ENCODE data around the gene PPEF1.

Gene PPEF1, protein sequence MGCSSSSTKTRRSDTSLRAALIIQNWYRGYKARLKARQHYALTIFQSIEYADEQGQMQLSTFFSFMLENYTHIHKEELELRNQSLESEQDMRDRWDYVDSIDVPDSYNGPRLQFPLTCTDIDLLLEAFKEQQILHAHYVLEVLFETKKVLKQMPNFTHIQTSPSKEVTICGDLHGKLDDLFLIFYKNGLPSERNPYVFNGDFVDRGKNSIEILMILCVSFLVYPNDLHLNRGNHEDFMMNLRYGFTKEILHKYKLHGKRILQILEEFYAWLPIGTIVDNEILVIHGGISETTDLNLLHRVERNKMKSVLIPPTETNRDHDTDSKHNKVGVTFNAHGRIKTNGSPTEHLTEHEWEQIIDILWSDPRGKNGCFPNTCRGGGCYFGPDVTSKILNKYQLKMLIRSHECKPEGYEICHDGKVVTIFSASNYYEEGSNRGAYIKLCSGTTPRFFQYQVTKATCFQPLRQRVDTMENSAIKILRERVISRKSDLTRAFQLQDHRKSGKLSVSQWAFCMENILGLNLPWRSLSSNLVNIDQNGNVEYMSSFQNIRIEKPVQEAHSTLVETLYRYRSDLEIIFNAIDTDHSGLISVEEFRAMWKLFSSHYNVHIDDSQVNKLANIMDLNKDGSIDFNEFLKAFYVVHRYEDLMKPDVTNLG

DNA sequence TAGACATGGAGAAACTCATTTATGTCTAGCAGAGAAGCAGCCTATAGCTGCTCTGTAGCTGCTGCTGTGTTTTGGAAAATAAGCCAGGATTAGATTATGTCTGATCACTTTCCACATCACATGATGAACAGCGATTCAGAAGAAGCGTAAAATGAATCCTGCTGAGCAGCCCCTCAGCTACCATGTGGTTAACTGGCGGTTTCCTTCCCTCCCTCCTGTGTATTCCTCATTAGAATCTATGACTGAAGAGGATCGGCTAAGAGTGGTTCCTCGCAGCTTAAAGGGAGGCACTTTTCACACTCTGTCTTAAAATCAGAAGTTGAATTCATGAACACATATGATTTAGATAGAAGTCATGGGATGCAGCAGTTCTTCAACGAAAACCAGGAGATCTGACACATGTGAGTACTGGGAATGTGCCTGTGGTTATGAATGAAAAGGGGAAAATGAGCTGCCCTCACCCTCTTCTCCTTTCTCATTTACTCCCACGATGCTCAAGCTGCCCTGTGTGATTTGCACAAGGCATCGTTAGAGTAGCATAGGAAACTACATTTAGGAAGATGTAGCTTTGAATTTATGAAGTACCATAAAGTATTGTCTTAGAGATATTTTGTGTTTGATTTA lies at the start of gene PPEF1:
PPEF1 (plus strand) TSS at position 220 of the 624 bp plus-strand sequence; CDS start at position 356, 136 bp downstream.
- Histone ChIP-seq H3K27ac (ENCODE audit: low read length) (no peak within 1 kb of the TSS), H3K9ac (ENCODE audit: low read depth, low read length) (no peak within 1 kb of the TSS), H3K9me3 (ENCODE audit: insufficient read depth, low read depth, low read length) (no peaks in the 10 kb centered on the region), H3K27me3 (ENCODE audit: insufficient read depth, low read length) (no peaks in the 10 kb centered on the region), H3K36me3 (ENCODE audit: insufficient read depth, low read depth, low read length) (no peaks in the 10 kb centered on the region), H3K4me3 (ENCODE audit: low read length) (no peak within 1 kb of the TSS), H3K4me1 (ENCODE audit: insufficient read depth, low read length) (no peaks in the 10 kb centered on the region)

DNA sequence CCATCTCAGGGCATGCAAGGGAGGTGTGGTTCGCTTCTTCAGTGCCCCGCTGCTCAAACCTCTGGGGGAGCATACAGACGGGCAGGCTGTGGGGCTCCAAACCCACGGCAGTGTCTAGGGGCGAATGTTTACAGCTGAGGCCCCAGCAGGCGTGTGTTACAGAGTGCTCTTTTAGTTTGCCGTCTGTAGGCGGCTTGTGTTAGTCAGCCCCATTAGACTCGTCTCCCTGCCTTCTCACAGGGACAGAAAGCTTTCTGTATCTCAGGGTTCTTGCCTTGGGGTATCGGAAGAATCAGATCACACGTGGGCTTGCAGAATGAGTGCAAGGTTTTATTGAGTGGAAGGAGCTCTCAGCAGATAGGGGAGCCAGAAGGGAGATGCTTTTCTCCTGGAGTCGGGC lies 46.2 kb upstream of the PPEF1 start:
- H3K4me1 ChIP-seq (ENCODE audit: insufficient read depth, low read length), result no peaks in the 10 kb centered on the region
- H3K27me3 ChIP-seq (ENCODE audit: insufficient read depth, low read length), result no peaks in the 10 kb centered on the region
- no peak overlapping the region for H3K27ac ChIP-seq (ENCODE audit: low read length)
- H3K4me3 ChIP-seq (ENCODE audit: low read length), result no peak overlapping the region
- H3K9me3 ChIP-seq (ENCODE audit: insufficient read depth, low read depth, low read length), result no peaks in the 10 kb centered on the region
- H3K9ac ChIP-seq (ENCODE audit: low read depth, low read length), result no peak overlapping the region
- H3K36me3 ChIP-seq (ENCODE audit: insufficient read depth, low read depth, low read length), result no peaks in the 10 kb centered on the region

DNA sequence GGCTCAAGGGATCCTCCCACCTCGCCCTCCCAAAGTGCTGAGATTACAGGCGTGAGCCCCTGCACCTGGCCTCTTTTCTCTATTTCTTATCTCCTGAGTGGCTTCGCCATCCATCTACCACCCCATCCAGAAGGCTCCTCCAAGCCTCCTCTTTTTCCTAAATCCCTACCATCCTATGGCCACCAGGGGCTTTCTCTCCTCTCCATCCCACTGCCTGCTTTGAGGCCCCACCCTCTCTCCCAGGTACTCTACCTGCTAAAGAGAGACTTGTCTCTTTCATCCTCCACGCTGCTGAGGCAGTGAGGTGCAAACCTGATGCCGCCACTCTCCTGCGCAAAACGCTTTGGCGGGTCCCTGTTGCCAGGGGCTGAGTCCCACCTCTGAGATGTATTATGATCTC lies 42.5 kb upstream of the PPEF1 start:
- Histone ChIP-seq H3K27me3 (ENCODE audit: insufficient read depth, low read length) (no peaks in the 10 kb centered on the region), H3K9me3 (ENCODE audit: insufficient read depth, low read depth, low read length) (no peaks in the 10 kb centered on the region), H3K27ac (ENCODE audit: low read length) (no peak overlapping the region), H3K9ac (ENCODE audit: low read depth, low read length) (no peak overlapping the region), H3K4me1 (ENCODE audit: insufficient read depth, low read length) (no peaks in the 10 kb centered on the region), H3K4me3 (ENCODE audit: low read length) (no peak overlapping the region), H3K36me3 (ENCODE audit: insufficient read depth, low read depth, low read length) (no peaks in the 10 kb centered on the region)

DNA sequence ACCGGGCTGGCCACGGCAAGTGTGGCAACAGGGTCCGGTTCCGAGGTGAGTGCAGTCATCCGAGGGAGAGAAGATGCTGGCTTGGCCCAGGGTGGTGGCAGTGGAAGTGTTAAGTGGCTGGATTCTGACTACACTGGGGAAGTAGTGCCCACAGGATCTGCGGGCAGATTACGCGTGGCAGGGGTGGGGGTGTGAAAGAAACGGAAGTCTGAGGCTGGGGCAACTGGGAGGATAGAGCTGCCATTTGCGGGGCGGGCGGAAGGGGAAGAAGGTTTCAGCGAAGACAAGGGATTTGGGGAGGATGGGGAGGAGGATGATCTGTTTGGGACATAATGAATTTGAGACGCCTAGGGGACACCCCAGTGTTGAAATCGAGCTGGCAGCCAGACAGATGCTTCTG lies 40.8 kb upstream of the PPEF1 start:
- Histone ChIP-seq H3K4me3 (ENCODE audit: low read length) (no peak overlapping the region), H3K36me3 (ENCODE audit: insufficient read depth, low read depth, low read length) (no peaks in the 10 kb centered on the region), H3K4me1 (ENCODE audit: insufficient read depth, low read length) (no peaks in the 10 kb centered on the region), H3K27ac (ENCODE audit: low read length) (no peak overlapping the region), H3K9ac (ENCODE audit: low read depth, low read length) (no peak overlapping the region), H3K9me3 (ENCODE audit: insufficient read depth, low read depth, low read length) (no peaks in the 10 kb centered on the region), H3K27me3 (ENCODE audit: insufficient read depth, low read length) (no peaks in the 10 kb centered on the region)

DNA sequence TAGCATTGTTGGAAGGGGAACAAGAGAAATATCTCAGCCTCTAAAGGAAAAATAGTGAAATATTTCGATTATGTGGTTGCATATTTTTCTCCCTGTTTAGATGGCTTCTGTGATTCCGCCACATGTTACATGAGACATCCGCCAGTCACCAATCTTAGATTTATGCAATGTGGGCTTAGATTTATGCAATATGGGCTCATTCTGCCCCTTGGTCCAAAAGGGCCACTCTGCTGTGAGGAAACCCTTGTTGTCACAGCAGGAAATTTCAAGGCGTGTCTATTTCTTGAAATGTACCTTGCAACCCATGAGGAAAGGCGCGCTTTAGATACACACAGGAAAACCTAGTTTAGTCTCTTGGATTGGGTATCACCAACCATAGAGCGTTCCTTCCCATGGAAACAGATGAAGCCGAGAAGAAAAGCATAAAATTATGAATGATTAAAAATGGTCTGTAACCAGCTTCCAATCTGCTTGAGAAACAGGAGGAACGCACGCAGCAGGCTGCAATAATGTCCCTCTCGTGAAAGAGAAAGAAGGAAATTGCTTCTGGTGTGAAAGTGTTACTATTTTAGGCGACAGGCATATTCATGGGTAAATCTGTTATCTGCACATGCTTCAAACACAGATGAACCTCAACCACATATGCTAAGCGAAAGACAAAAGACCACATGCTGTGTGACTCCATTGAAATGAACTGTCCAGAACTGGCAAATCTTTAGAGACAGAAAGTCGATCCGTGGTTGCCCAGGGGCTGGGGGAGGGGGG lies 39.2 kb upstream of the PPEF1 start:
- Histone ChIP-seq H3K9me3 (ENCODE audit: insufficient read depth, low read depth, low read length) (no peaks in the 10 kb centered on the region), H3K4me1 (ENCODE audit: insufficient read depth, low read length) (no peaks in the 10 kb centered on the region), H3K4me3 (ENCODE audit: low read length) (no peak overlapping the region), H3K27ac (ENCODE audit: low read length) (no peak overlapping the region), H3K9ac (ENCODE audit: low read depth, low read length) (no peak overlapping the region), H3K36me3 (ENCODE audit: insufficient read depth, low read depth, low read length) (no peaks in the 10 kb centered on the region), H3K27me3 (ENCODE audit: insufficient read depth, low read length) (no peaks in the 10 kb centered on the region)

DNA sequence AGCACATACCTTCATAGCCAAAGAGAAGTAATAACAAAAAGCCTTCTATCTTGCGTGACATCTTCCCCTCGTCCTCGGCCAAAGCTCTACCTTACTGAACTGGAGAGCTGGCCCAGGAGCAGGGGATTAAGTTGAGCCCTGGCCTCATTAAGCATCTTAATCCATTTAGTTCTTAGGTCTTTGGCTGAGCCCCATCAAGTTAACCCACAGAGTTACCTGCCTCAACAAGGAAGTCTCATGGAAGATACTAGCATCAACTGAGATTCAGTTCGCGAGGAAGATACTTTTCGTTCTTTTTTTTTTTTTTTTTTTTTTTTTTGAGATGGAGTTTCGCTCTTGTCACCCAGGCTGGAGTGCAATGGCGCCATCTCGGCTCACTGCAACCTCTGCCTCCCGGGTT lies 35.4 kb upstream of the PPEF1 start, which contains the start of gene RS1:
RS1 (minus strand) TSS at position 101 of the 400 bp plus-strand sequence; CDS start at position 61, 40 bp downstream.
- Histone ChIP-seq H3K27me3 (ENCODE audit: insufficient read depth, low read length) (no peaks in the 10 kb centered on the region), H3K4me3 (ENCODE audit: low read length) (no peak within 1 kb of the TSS), H3K36me3 (ENCODE audit: insufficient read depth, low read depth, low read length) (no peaks in the 10 kb centered on the region), H3K9ac (ENCODE audit: low read depth, low read length) (no peak within 1 kb of the TSS), H3K9me3 (ENCODE audit: insufficient read depth, low read depth, low read length) (no peaks in the 10 kb centered on the region), H3K4me1 (ENCODE audit: insufficient read depth, low read length) (no peaks in the 10 kb centered on the region), H3K27ac (ENCODE audit: low read length) (no peak within 1 kb of the TSS)

DNA sequence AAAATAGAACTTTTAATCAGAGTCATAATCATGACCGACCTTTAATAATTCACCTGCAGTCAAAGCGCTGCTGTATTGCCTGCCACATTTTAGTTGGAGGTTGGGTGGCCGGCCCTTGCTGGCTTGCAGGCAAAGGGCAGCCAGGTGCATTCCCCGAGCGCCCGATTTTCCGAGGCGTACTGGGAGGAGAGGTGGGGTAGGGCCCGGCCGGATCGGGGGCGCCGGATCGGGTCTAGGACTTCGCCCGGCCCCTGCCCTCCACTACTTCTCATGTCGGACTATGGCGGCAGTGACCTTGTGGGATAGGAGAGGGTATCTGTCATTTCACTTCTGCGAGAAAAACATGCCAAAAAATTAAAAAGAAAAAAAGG lies 33.0 kb upstream of the PPEF1 start:
- Histone ChIP-seq H3K27me3 (ENCODE audit: insufficient read depth, low read length) (no peaks in the 10 kb centered on the region), H3K4me3 (ENCODE audit: low read length) (peak overlapping the region; percentile 74), H3K4me1 (ENCODE audit: insufficient read depth, low read length) (no peaks in the 10 kb centered on the region), H3K36me3 (ENCODE audit: insufficient read depth, low read depth, low read length) (no peaks in the 10 kb centered on the region), H3K9me3 (ENCODE audit: insufficient read depth, low read depth, low read length) (no peaks in the 10 kb centered on the region), H3K9ac (ENCODE audit: low read depth, low read length) (peak overlapping the region; percentile 65; the same call in 1 of the 2 replicates), H3K27ac (ENCODE audit: low read length) (no peak overlapping the region)

DNA sequence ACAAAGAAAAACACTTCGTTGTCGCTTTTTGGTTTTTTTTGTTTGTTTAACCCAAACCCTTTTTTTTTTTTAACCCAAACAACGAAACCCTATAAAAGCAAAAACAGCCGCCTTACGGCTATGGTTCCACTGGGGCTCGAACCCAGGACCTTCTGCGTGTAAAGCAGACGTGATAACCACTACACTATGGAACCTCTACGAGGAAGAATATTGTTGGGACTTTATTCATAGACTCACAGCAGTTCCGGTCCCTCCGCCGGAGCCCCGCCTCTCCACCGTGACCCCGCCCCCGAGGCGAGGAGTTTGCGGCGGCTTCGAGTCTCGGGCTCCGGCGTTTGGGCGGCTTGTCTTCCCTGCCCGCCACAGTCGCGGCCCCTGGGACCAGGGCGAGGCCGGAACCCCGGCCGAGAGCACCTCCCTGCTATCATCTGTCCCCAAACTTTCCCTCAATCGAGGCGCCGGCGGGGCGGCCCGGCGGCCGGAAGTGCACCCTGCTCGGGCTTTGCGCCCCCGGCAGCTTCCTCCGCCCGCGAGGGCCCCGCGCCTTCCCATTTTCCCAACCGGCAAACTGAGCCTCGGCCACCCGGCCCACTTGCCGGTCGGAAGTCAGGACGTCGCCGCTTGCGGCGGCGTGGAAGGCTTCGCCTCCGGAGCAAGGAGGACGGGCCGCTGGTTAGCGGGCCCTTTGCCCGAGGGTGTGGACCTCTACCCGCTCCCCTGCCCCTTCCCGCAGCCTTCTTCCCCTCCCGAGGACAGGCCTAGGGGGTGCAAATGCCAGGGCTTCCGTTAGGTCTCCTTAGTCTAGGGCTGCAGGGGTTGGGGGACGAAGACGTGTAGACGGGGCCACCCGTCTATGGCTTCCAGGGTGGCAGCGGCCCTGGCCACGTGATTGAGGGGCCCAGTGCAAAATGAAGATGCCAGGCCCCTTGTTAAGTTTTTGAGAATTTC lies 32.4 kb upstream of the PPEF1 start:
- no peaks in the 10 kb centered on the region for H3K27me3 ChIP-seq (ENCODE audit: insufficient read depth, low read length)
- H3K9ac ChIP-seq (ENCODE audit: low read depth, low read length), result peak overlapping the region; percentile 65; the same call in 1 of the 2 replicates
- H3K4me3 ChIP-seq (ENCODE audit: low read length), result peak overlapping the region; percentile 74
- no peaks in the 10 kb centered on the region for H3K9me3 ChIP-seq (ENCODE audit: insufficient read depth, low read depth, low read length)
- no peaks in the 10 kb centered on the region for H3K36me3 ChIP-seq (ENCODE audit: insufficient read depth, low read depth, low read length)
- H3K4me1 ChIP-seq (ENCODE audit: insufficient read depth, low read length), result no peaks in the 10 kb centered on the region
- H3K27ac ChIP-seq (ENCODE audit: low read length), result no peak overlapping the region

DNA sequence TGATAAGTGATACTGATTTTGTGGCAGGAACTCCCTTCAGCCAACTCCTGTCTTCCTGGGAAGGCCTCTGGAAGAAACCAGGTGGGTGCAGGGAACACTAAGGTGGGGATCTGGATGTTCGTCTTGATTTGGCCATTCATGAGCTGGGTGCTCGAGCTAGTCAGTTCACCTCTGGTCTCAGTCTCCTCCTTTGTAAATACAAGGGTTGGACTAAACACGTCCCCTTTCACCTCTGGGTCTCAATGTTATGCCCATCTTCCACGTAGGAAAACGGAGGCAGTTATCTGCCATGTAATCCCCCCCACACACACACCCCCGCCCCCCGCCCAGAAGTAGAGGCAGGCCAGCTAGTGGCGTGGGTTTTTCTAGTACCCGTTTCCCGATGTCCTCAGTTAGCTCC lies 31.4 kb upstream of the PPEF1 start:
- no peak overlapping the region for H3K9ac ChIP-seq (ENCODE audit: low read depth, low read length)

DNA sequence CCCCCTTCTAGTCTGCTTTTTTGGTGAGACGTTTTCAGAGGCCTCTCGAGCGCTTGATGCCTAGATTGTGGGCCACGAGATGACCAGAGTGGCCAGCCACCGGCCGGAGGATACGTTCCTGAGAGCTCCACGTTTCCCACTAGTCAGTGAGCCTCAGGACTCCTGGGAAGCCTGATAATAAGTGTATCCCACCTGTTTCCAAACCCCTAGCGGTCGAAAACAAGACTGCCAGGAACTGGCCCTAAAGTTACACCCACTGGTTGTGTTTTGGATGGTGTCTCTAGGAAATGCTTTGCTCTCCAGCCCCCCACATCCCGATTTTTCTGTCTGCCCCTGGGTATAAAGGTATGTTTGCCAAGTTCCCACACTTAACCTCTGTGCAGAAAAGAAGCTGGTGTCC lies 31.0 kb upstream of the PPEF1 start:
- H3K4me1 ChIP-seq (ENCODE audit: insufficient read depth, low read length), result no peaks in the 10 kb centered on the region
- no peaks in the 10 kb centered on the region for H3K36me3 ChIP-seq (ENCODE audit: insufficient read depth, low read depth, low read length)
- H3K27ac ChIP-seq (ENCODE audit: low read length), result no peak overlapping the region
- H3K9me3 ChIP-seq (ENCODE audit: insufficient read depth, low read depth, low read length), result no peaks in the 10 kb centered on the region
- no peak overlapping the region for H3K4me3 ChIP-seq (ENCODE audit: low read length)
- H3K27me3 ChIP-seq (ENCODE audit: insufficient read depth, low read length), result no peaks in the 10 kb centered on the region
- H3K9ac ChIP-seq (ENCODE audit: low read depth, low read length), result no peak overlapping the region

More for the DNA sequence above, 31.4 kb upstream of the PPEF1 start:
- H3K36me3 ChIP-seq (ENCODE audit: insufficient read depth, low read depth, low read length), result no peaks in the 10 kb centered on the region
- H3K4me1 ChIP-seq (ENCODE audit: insufficient read depth, low read length), result no peaks in the 10 kb centered on the region
- H3K27ac ChIP-seq (ENCODE audit: low read length), result no peak overlapping the region
- no peaks in the 10 kb centered on the region for H3K27me3 ChIP-seq (ENCODE audit: insufficient read depth, low read length)
- H3K4me3 ChIP-seq (ENCODE audit: low read length), result no peak overlapping the region
- H3K9me3 ChIP-seq (ENCODE audit: insufficient read depth, low read depth, low read length), result no peaks in the 10 kb centered on the region

All from iPS-20b (cell line).